Trophoblast cell (in vitro differentiated cells and primary cell): ENCODE data around the gene LCA5.
"Not testable (repeated sequence)": the region's sequence is repeated elsewhere in the genome, so short reads cannot be mapped to it uniquely, and the experiment has no call there.

Experiments used
- DNase-seq, 2 donors: peaks; one replicate each; pipeline ENCODE4 v3.0.0-alpha.2; 2016
- H2AFZ ChIP-seq: 2 replicates; pipeline ENCODE4 v1.6.1; 2013; ENCODE audit warnings: low read length, moderate library complexity, mild to moderate bottlenecking; ENCODE audit not compliant: insufficient read depth, poor library complexity
- H2AK5ac ChIP-seq: 2 replicates; pipeline ENCODE4 v1.6.1; 2013; ENCODE audit warnings: mild to moderate bottlenecking, low read length
- H2BK120ac ChIP-seq: 2 replicates; pipeline ENCODE4 v1.6.1; 2013; ENCODE audit warnings: low read length, mild to moderate bottlenecking, moderate library complexity; ENCODE audit not compliant: insufficient read depth, poor library complexity
- H2BK12ac ChIP-seq: 2 replicates; pipeline ENCODE4 v1.6.1; 2013; ENCODE audit warnings: mild to moderate bottlenecking, low read length, moderate library complexity
- H2BK5ac ChIP-seq: 2 replicates; pipeline ENCODE4 v1.6.1; 2013; ENCODE audit warnings: low read length, low read depth, moderate library complexity, mild to moderate bottlenecking; ENCODE audit not compliant: poor library complexity
- H3K14ac ChIP-seq: 2 replicates; pipeline ENCODE4 v1.6.1; 2013; ENCODE audit warnings: mild to moderate bottlenecking, low read length
- H3K18ac ChIP-seq: 2 replicates; pipeline ENCODE4 v1.6.1; 2013; ENCODE audit warnings: mild to moderate bottlenecking, low read length
- H3K23ac ChIP-seq: 2 replicates; pipeline ENCODE4 v1.6.1; 2013; ENCODE audit warnings: low read length
- H3K27ac ChIP-seq: 2 replicates; pipeline ENCODE4 v1.5.1; 2013; ENCODE audit warnings: low read depth, mild to moderate bottlenecking, inconsistent platforms, low read length, moderate library complexity
- H3K27me3 ChIP-seq: 2 replicates; pipeline ENCODE4 v1.6.1; 2013; ENCODE audit warnings: inconsistent platforms, mild to moderate bottlenecking, low read length, moderate library complexity; ENCODE audit not compliant: insufficient read depth
- H3K36me3 ChIP-seq, 2 experiments: 1 replicate in 1 of 2; 2 replicates in 1 of 2; pipeline ENCODE4 v1.6.1; 2013; ENCODE audit warnings: low read length in 2 of 2, mild to moderate bottlenecking in 2 of 2, moderate library complexity in 1 of 2; ENCODE audit not compliant: insufficient read depth in 2 of 2, control insufficient read depth in 1 of 2
- H3K4ac ChIP-seq: 2 replicates; pipeline ENCODE4 v1.6.1; 2013; ENCODE audit warnings: low read depth, mild to moderate bottlenecking, low read length, moderate library complexity
- H3K4me1 ChIP-seq, 2 experiments: 1 replicate in 1 of 2; 2 replicates in 1 of 2; pipeline ENCODE4 v1.6.1; 2013; ENCODE audit warnings: low read length in 2 of 2, mild to moderate bottlenecking in 2 of 2, moderate library complexity in 1 of 2; ENCODE audit not compliant: insufficient read depth in 2 of 2, control insufficient read depth in 1 of 2
- H3K4me2 ChIP-seq: 2 replicates; pipeline ENCODE4 v1.6.1; 2013; ENCODE audit warnings: inconsistent platforms, mild to moderate bottlenecking, low read length, moderate library complexity
- H3K4me3 ChIP-seq: 2 replicates; pipeline ENCODE4 v1.5.1; 2013; ENCODE audit warnings: mild to moderate bottlenecking, low read depth, low read length, inconsistent platforms
- H3K79me1 ChIP-seq: one replicate; pipeline ENCODE4 v1.6.1; 2013; ENCODE audit warnings: low read length
- H3K79me2 ChIP-seq: 2 replicates; pipeline ENCODE4 v1.6.1; 2013; ENCODE audit warnings: low read length, mild to moderate bottlenecking; ENCODE audit not compliant: control insufficient read depth, insufficient read depth, poor library complexity
- H3K9ac ChIP-seq: 2 replicates; pipeline ENCODE4 v1.6.1; 2013; ENCODE audit warnings: mild to moderate bottlenecking, low read length
- H3K9me3 ChIP-seq: 2 replicates; pipeline ENCODE4 v1.6.1; 2013; ENCODE audit warnings: low read depth, mild to moderate bottlenecking, control low read depth, inconsistent platforms, low read length; ENCODE audit not compliant: insufficient read depth
- H4K12ac ChIP-seq: 2 replicates; pipeline ENCODE4 v1.6.1; 2013; ENCODE audit warnings: low read depth, mild to moderate bottlenecking, low read length, moderate library complexity
- H4K8ac ChIP-seq: 2 replicates; pipeline ENCODE4 v1.6.1; 2013; ENCODE audit warnings: low read depth, mild to moderate bottlenecking, low read length, moderate library complexity
- H4K91ac ChIP-seq: one replicate; pipeline ENCODE4 v1.6.1; 2013; ENCODE audit warnings: low read depth, mild to moderate bottlenecking, low read length, moderate library complexity
- WGBS: extraction: QIAGEN DNeasy Blood & Tissue Kit; methylation state at CpG from one replicate; pipeline ENCODE4 v1.1.7; 2013; ENCODE audit warnings: missing lambda C conversion rate; ENCODE audit not compliant: insufficient read length, insufficient coverage; ENCODE audit errors: extremely low coverage; 5-methylcytosine and 5-hydroxymethylcytosine counted together

The LCA5 gene

DNA sequence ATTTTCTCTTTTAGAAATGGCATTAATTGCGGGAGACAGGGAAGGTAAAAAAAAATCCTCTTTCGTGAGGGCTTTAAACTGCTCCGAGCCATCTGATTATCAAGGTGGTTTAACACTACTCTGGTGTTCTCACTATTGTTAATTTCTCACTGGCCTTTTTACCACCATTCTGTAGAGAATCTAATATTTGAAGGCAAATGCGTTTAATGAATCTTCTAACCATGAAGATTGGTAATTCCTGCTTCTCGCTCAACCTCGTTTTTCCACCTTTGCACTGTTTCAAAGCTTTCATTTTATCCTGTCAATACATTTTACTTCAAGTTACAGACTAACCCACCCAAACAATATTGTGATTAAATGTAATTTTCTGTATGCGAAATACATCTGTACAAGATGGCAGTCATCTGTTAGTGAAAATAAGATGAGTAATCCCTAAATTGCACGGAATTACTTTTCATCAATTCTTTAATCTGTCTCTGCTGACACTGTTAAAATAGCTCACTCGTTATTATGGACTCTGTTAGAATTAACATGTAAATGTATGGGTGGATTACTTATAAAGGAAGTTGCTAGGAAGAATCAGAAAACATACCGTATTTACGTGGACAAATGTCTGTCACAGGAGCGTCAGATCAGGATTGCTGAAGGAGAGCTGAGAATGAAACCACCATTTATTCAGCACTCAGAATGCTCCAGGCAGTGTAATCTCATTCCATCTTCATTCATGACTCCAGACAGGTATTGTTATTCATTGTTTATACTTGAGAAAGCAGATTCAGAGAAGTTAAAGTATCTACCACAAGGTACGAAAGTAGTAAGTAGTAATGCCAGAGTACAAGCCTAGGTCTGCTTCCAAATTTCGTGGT is 1.1 kb upstream of the LCA5 start:
- Histone ChIP-seq H4K91ac (no peak overlapping the region), H2BK12ac (no peak overlapping the region), H3K18ac (no peak overlapping the region), H4K12ac (no peak overlapping the region), H3K9me3 (no peaks in the 10 kb centered on the region), H2AFZ (no peak overlapping the region), H2BK120ac (no peak overlapping the region), H3K4me2 (peak overlapping the region; percentile 60), H4K8ac (no peak overlapping the region), H3K79me2 (no peaks in the 10 kb centered on the region), H3K36me3 (no peaks in the 10 kb centered on the region), H3K23ac (no peak overlapping the region), H3K27me3 (no peaks in the 10 kb centered on the region), H3K9ac (no peak overlapping the region), H3K4me1 (no peaks in the 10 kb centered on the region), H3K27ac (no peak overlapping the region), H3K14ac (no peak overlapping the region), H3K79me1 (peaks cover 6% of the 10 kb centered on the region), H3K4me3 (no peak overlapping the region), H2AK5ac (no peak overlapping the region), H2BK5ac (no peak overlapping the region), H3K4ac (no peak overlapping the region)
- WGBS = no CpG with 5 or more reads among the region's 14 CpGs
- DNase-seq = peak; percentile 75 to 91

DNA sequence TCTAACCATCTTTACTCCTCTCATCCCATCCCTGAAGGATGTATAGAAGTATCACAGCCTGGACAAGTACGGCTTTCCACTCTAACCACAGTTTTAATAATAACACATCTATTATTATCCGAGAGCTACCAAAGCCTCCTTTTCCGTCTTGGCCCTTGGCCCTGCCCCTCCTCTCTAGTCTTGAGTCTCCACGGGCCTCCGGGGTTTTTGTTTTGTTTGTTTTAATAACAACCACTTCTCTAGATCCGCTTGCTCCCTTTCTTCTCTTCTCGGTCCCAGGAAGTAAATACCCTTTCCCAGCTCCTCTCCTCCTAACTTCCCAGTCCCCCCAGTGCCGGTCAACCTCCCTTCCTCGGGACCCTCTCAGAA is 661 bp downstream of the LCA5 start:
- H2AK5ac ChIP-seq = no peak overlapping the region
- H2BK5ac ChIP-seq = peak overlapping the region; percentile 1
- no peak overlapping the region for H2BK12ac ChIP-seq
- H3K27me3 ChIP-seq = no peaks in the 10 kb centered on the region
- peak overlapping the region; percentile 63 for H2AFZ ChIP-seq
- H4K8ac ChIP-seq = peak overlapping the region; percentile 39
- H3K4me3 ChIP-seq = peak overlapping the region; percentile 91
- no peaks in the 10 kb centered on the region for H3K4me1 ChIP-seq
- H3K9me3 ChIP-seq = no peaks in the 10 kb centered on the region
- peak overlapping the region; percentile 72 for H3K4me2 ChIP-seq
- H3K9ac ChIP-seq = no peak overlapping the region
- peak overlapping the region; percentile 17 for H3K14ac ChIP-seq
- peak overlapping the region; percentile 47 for H3K27ac ChIP-seq
- H3K4ac ChIP-seq = no peak overlapping the region
- peak in 1 of 2 donors; percentile 45 for DNase-seq
- no peak overlapping the region for H4K12ac ChIP-seq
- no peaks in the 10 kb centered on the region for H3K36me3 ChIP-seq
- H3K79me1 ChIP-seq = peaks cover 6% of the 10 kb centered on the region
- H3K23ac ChIP-seq = no peak overlapping the region
- H3K18ac ChIP-seq = no peak overlapping the region
- H2BK120ac ChIP-seq = no peak overlapping the region
- WGBS = no CpG with 5 or more reads among the region's 9 CpGs
- H4K91ac ChIP-seq = peak overlapping the region; percentile 13
- H3K79me2 ChIP-seq = no peaks in the 10 kb centered on the region

DNA sequence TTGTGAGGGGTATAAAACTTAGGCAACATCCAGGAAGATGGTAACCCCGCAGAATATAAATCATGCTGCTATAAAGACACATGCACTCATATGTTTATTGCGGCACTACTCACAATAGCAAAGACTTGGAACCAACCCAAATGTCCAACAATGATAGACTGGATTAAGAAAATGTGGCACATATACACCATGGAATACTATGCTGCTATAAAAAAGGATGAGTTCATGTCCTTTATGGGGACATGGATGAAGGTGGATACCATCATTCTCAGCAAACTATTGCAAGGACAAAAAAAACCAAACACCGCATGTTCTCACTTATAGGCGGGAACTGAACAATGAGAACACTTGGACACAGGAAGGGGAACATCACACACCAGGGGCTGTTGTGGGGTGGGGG is 7.7 kb downstream of the LCA5 start:
- H3K23ac ChIP-seq = not testable (repeated sequence)

DNA sequence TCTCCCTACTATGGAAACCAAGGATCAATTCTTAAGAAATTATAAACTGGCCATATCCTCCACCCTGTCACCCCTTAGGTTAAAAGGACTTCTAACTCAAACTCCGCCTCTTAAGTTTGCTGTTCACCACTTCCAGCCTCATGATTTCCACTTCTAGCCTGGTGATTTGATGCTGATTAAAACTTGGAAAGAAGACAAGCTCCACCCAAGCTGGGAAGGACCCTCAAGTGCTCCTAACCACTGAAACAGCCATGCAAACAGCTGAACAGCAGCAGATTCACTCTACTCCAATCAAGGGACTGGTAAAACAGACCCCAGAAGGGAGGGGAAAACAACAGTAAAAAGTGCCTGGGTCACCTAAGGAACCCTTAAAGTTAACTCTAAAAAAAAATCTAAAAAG is 10.3 kb downstream of the LCA5 start:
- WGBS = no CpG with 5 or more reads among the region's 1 CpG
- H3K79me2 ChIP-seq = no peaks in the 10 kb centered on the region
- no peak overlapping the region for H3K4me3 ChIP-seq
- no peak overlapping the region for H2BK5ac ChIP-seq
- no peak overlapping the region for H4K12ac ChIP-seq
- H3K14ac ChIP-seq = no peak overlapping the region
- H3K9me3 ChIP-seq = no peaks in the 10 kb centered on the region
- H4K8ac ChIP-seq = no peak overlapping the region
- H3K36me3 ChIP-seq = no peaks in the 10 kb centered on the region
- H3K18ac ChIP-seq = no peak overlapping the region
- H3K4me1 ChIP-seq = peaks cover 0 to 2% of the 10 kb centered on the region in 2 experiments
- DNase-seq = no peak
- no peak overlapping the region for H2AK5ac ChIP-seq
- H3K4ac ChIP-seq = no peak overlapping the region
- no peak overlapping the region for H4K91ac ChIP-seq
- no peak overlapping the region for H3K4me2 ChIP-seq
- H2BK12ac ChIP-seq = no peak overlapping the region
- no peaks in the 10 kb centered on the region for H3K79me1 ChIP-seq
- no peak overlapping the region for H3K23ac ChIP-seq
- no peaks in the 10 kb centered on the region for H3K27me3 ChIP-seq
- H2AFZ ChIP-seq = no peak overlapping the region
- no peak overlapping the region for H3K9ac ChIP-seq
- no peak overlapping the region for H3K27ac ChIP-seq
- H2BK120ac ChIP-seq = no peak overlapping the region

More for the DNA sequence above, 7.7 kb downstream of the LCA5 start:
- DNase-seq, H3K79me1 ChIP-seq, H2BK120ac ChIP-seq, H3K4me3 ChIP-seq, H3K27ac ChIP-seq, H3K4me1 ChIP-seq, H3K4me2 ChIP-seq, H3K27me3 ChIP-seq, H2BK12ac ChIP-seq, H3K14ac ChIP-seq, H3K79me2 ChIP-seq, H2AK5ac ChIP-seq, H4K91ac ChIP-seq, H4K8ac ChIP-seq, H4K12ac ChIP-seq, H3K9ac ChIP-seq, H2BK5ac ChIP-seq, H2AFZ ChIP-seq, H3K9me3 ChIP-seq, H3K36me3 ChIP-seq, H3K18ac ChIP-seq, H3K4ac ChIP-seq: not testable (repeated sequence)
- no CpG with 5 or more reads among the region's 4 CpGs for WGBS
